ENCODE data around the gene SGPP2.

The SGPP2 gene

DNA sequence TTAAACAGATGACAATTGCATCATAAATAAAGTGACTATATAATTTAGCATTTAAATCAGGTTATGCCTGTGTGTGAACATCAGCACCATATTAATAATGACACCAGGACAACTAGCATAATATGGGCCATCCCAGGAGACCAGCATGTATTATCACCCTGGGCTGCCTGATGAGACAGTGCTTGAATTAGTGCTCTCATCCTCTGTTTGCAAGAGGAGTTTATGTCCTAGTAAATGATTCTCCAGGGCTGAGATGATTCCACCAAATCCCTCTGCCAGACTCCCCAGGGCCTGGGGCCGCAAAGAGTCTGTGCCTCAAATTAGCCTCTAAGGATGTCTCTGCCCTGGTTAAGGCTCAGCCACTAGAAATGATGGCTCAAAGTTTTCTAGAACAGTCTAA lies 97.7 kb downstream of the SGPP2 start:
- DNase-seq (ENCODE audit: low read depth): no peak
- TF ChIP-seq, protein P1, sequence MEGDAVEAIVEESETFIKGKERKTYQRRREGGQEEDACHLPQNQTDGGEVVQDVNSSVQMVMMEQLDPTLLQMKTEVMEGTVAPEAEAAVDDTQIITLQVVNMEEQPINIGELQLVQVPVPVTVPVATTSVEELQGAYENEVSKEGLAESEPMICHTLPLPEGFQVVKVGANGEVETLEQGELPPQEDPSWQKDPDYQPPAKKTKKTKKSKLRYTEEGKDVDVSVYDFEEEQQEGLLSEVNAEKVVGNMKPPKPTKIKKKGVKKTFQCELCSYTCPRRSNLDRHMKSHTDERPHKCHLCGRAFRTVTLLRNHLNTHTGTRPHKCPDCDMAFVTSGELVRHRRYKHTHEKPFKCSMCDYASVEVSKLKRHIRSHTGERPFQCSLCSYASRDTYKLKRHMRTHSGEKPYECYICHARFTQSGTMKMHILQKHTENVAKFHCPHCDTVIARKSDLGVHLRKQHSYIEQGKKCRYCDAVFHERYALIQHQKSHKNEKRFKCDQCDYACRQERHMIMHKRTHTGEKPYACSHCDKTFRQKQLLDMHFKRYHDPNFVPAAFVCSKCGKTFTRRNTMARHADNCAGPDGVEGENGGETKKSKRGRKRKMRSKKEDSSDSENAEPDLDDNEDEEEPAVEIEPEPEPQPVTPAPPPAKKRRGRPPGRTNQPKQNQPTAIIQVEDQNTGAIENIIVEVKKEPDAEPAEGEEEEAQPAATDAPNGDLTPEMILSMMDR (IDR thresholded peaks at IDR 0.05; ENCODE audit: control insufficient read depth, extremely low read depth, insufficient read depth): no peak
- no peak overlapping the region for H3K4me3 ChIP-seq (ENCODE audit: low read depth, low read length)

GRCh38 chr2:222523783-222524544 lies 99.6 kb downstream of the SGPP2 start:
- TF ChIP-seq, protein P1 (IDR thresholded peaks at IDR 0.05; ENCODE audit: control insufficient read depth, extremely low read depth, insufficient read depth): no peak
- DNase-seq (ENCODE audit: low read depth): no peak
- H3K4me3 ChIP-seq (ENCODE audit: low read depth, low read length): no peak overlapping the region

DNA sequence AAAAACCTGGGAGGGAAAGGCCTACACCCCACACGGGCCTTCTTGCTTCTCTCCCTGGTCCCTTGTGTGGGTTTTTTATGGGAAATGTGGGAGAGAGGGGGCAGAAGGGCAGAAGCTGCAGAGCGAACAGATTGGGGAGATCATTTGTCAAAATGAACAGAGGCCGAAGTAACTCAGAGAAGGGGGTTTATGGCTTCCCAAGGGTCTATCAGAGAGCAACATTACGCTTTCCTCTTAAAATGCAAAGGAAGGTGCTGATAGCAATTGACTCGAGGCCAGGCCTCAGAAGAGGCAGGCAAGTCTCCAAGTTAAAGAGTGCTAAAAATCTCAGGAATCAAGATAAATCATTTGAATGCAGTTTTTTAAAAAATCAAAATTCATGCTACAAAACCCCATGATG lies 101.5 kb downstream of the SGPP2 start:
- no peak overlapping the region for H3K4me3 ChIP-seq (ENCODE audit: low read depth, low read length)
- TF ChIP-seq, protein P1 (IDR thresholded peaks at IDR 0.05; ENCODE audit: control insufficient read depth, extremely low read depth, insufficient read depth): no peak
- no peak for DNase-seq (ENCODE audit: low read depth)

DNA sequence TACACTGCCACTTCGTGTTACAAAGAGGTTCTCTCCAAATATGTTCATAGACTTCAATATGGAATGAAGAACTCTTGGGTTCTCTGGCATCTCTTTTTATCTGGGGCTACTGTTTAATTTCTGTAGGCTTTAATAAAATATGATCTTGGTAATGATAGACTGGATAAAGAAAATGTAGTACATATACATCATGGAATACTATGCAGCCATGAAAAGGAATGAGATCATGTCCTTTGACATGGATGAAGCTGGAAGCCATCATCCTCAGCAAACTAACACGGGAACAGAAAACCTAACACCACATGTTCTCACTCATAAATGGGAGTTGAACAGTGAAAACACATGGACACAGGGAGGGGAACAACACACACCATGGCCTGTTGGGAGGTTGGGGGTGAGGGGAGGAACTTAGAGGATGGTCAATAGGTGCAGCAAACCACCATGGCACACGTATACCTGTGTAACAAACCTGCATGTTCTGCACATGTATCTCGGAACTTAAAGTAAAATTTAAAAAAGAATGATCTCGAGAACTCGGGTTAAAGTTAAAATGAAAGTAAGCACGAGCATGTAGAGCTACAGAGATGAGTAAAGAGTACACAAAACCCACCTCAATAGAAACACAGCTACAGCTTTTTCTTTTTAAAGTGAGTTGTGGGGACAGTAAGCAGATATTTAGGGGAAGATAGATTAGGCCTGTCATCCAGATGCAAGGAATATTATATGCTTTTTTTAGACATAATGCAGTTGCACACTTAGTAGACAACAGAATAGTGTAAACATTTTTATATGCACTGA lies 102.3 kb downstream of the SGPP2 start:
- no peak for DNase-seq (ENCODE audit: low read depth)
- TF ChIP-seq, protein P1 (IDR thresholded peaks at IDR 0.05; ENCODE audit: control insufficient read depth, extremely low read depth, insufficient read depth): no peak
- H3K4me3 ChIP-seq (ENCODE audit: low read depth, low read length): no peak overlapping the region

DNA sequence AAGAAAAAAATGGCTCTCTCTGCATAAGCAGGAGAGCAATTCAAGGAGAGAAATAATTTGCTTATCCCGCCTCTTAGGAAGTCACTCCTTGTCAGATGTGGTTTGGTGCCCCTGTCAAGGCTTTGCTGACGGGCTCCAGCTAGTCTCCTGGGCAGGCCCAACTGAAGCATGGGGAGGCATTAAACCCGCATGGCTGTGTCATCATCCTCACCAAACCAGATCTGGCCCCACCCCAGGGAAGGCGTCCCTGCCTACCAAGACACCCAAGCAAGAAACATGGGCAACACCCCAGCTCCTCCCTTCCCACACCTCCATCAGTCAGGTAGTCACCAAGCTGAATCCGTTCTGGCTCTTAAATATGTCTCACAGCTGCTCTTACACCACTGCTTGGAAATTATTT lies 108.0 kb downstream of the SGPP2 start:
- no peak for DNase-seq (ENCODE audit: low read depth)
- H3K4me3 ChIP-seq (ENCODE audit: low read depth, low read length): no peak overlapping the region
- TF ChIP-seq, protein P1 (IDR thresholded peaks at IDR 0.05; ENCODE audit: control insufficient read depth, extremely low read depth, insufficient read depth): no peak

DNA sequence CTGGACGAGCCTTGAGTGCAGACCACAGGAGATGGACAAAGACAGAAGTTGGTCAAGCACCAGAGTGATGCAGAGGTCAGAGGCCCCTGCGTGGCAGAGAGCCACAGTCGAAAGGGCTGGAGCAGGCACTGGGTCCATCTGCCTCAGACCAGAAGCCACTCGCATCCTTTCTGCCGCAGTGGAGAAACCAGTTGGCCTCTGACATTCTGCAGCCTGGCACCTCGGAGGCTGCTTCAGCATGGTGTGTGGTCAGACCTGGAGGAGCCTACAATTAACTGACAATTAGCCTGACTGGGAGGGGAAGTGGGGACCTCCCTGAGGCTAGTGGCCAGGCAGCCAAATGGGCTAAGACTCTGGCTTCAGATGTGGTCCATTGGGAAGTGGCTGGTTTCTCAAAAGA lies 111.1 kb downstream of the SGPP2 start:
- TF ChIP-seq, protein P1 (IDR thresholded peaks at IDR 0.05; ENCODE audit: control insufficient read depth, extremely low read depth, insufficient read depth): no peak
- no peak for DNase-seq (ENCODE audit: low read depth)

More for the DNA sequence above, 111.1 kb downstream of the SGPP2 start:
- H3K4me3 ChIP-seq (ENCODE audit: low read depth, low read length): no peak overlapping the region
